HEK293 (cell line): Measurements from ENCODE around the gene CCDC116.

ENCODE experiments used
- FEZF1 ChIP-seq: fragments of 450-650 bp; formaldehyde crosslinking; IDR thresholded peaks from 2 replicates; pipeline ENCODE4 v1.5.1; 2016; ENCODE audit warnings: missing biosample characterization, missing genetic modification characterization
- KLF1 ChIP-seq: fragments of 450-650 bp; formaldehyde crosslinking; IDR thresholded peaks from 2 replicates; pipeline ENCODE4 v1.5.1; 2016; ENCODE audit warnings: missing biosample characterization, missing genetic modification characterization
- PATZ1 ChIP-seq: fragments of 450-650 bp; formaldehyde crosslinking; IDR thresholded peaks from 2 replicates; pipeline ENCODE4 v1.5.1; 2016; ENCODE audit warnings: missing biosample characterization, missing genetic modification characterization
- ZNF26 ChIP-seq: fragments of 450-650 bp; formaldehyde crosslinking; IDR thresholded peaks from 2 replicates; pipeline ENCODE4 v1.5.1; 2016; ENCODE audit warnings: missing biosample characterization, missing genetic modification characterization
- ZNF530 ChIP-seq: fragments of 450-650 bp; formaldehyde crosslinking; IDR thresholded peaks from 2 replicates; pipeline ENCODE4 v1.5.1; 2016; ENCODE audit warnings: low read depth, missing biosample characterization, missing genetic modification characterization
- ZNF571 ChIP-seq: fragments of 450-650 bp; formaldehyde crosslinking; IDR thresholded peaks from 2 replicates; pipeline ENCODE4 v1.5.0; 2017; ENCODE audit warnings: missing biosample characterization, missing genetic modification characterization
- TF ChIP-seq, protein P1 (sequence below): fragments of 450-650 bp; formaldehyde crosslinking; IDR thresholded peaks from 2 replicates; pipeline ENCODE4 v1.5.1; 2016; ENCODE audit warnings: missing biosample characterization, missing genetic modification characterization
- TF ChIP-seq, protein P2 (sequence below): fragments of 450-650 bp; formaldehyde crosslinking; IDR thresholded peaks from 2 replicates; pipeline ENCODE4 v1.5.1; 2016; ENCODE audit warnings: missing biosample characterization, missing genetic modification characterization

DNA sequence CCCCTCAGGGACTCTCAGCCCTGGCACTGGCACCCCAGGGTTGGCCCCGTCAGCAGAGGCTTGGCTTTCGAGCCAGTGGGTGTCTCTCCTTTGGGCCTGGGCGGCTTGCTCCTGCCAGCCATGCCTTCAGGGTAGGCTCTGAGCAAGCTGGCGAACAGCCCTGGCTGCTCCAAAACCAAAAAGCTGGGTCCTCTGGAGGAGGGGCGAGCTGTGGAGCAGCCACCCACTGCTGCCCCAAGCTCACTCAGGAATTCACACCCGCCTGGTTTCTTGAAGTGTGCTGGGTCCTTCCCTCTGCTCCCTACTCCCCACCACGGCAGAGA lies 9.0 kb upstream of the CCDC116 start:
- TF ChIP-seq FEZF1 (tag by site-specific recombination) = no peak
- TF ChIP-seq ZNF530 (tag by site-specific recombination) = no peak
- TF ChIP-seq, protein P1, sequence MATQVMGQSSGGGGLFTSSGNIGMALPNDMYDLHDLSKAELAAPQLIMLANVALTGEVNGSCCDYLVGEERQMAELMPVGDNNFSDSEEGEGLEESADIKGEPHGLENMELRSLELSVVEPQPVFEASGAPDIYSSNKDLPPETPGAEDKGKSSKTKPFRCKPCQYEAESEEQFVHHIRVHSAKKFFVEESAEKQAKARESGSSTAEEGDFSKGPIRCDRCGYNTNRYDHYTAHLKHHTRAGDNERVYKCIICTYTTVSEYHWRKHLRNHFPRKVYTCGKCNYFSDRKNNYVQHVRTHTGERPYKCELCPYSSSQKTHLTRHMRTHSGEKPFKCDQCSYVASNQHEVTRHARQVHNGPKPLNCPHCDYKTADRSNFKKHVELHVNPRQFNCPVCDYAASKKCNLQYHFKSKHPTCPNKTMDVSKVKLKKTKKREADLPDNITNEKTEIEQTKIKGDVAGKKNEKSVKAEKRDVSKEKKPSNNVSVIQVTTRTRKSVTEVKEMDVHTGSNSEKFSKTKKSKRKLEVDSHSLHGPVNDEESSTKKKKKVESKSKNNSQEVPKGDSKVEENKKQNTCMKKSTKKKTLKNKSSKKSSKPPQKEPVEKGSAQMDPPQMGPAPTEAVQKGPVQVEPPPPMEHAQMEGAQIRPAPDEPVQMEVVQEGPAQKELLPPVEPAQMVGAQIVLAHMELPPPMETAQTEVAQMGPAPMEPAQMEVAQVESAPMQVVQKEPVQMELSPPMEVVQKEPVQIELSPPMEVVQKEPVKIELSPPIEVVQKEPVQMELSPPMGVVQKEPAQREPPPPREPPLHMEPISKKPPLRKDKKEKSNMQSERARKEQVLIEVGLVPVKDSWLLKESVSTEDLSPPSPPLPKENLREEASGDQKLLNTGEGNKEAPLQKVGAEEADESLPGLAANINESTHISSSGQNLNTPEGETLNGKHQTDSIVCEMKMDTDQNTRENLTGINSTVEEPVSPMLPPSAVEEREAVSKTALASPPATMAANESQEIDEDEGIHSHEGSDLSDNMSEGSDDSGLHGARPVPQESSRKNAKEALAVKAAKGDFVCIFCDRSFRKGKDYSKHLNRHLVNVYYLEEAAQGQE (tag by site-specific recombination) = no peak
- TF ChIP-seq, protein P2, sequence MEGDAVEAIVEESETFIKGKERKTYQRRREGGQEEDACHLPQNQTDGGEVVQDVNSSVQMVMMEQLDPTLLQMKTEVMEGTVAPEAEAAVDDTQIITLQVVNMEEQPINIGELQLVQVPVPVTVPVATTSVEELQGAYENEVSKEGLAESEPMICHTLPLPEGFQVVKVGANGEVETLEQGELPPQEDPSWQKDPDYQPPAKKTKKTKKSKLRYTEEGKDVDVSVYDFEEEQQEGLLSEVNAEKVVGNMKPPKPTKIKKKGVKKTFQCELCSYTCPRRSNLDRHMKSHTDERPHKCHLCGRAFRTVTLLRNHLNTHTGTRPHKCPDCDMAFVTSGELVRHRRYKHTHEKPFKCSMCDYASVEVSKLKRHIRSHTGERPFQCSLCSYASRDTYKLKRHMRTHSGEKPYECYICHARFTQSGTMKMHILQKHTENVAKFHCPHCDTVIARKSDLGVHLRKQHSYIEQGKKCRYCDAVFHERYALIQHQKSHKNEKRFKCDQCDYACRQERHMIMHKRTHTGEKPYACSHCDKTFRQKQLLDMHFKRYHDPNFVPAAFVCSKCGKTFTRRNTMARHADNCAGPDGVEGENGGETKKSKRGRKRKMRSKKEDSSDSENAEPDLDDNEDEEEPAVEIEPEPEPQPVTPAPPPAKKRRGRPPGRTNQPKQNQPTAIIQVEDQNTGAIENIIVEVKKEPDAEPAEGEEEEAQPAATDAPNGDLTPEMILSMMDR (tag by site-specific recombination) = no peak
- no peak for TF ChIP-seq KLF1 (tag by site-specific recombination)
- TF ChIP-seq ZNF26 = no peak
- no peak for TF ChIP-seq PATZ1
- no peak for TF ChIP-seq ZNF571 (tag by site-specific recombination)
